Renal cortex interstitium (tissue), 11 donors: ENCODE results near the gene CHCHD6. TPM values are rescaled to one million over a fixed set of nuclear protein-coding genes. Genes with fewer than 3 reads are reported as not detected.

Experiments
- DNase-seq, 11 donors: peaks; one replicate each; pipeline ENCODE4 v3.0.0-alpha.2; 2013; ENCODE audit warnings: low read depth in 9 of 11, low spot score in 4 of 11; ENCODE audit errors: extremely low read depth in 1 of 11
- polyA plus RNA-seq, 3 donors: library from polyadenylated mRNA; unstranded; fragments of 120-200 nt; gene quantifications; one replicate each; pipeline ENCODE4 v1.2.1, GENCODE V29; 2013; ENCODE audit not compliant: insufficient read length in 3 of 3

The CHCHD6 gene
- polyA plus RNA-seq, 3 donors = 15.7 to 22.3 (median 21.1) TPM

- DNase-seq = no peak
Measured at GRCh38 chr3:126751611-126752302, 47.7 kb downstream of the CHCHD6 start.

- peak; percentile 43 to 69 (median 59) for DNase-seq
Measured at GRCh38 chr3:126752303-126753190, 48.5 kb downstream of the CHCHD6 start.

DNA sequence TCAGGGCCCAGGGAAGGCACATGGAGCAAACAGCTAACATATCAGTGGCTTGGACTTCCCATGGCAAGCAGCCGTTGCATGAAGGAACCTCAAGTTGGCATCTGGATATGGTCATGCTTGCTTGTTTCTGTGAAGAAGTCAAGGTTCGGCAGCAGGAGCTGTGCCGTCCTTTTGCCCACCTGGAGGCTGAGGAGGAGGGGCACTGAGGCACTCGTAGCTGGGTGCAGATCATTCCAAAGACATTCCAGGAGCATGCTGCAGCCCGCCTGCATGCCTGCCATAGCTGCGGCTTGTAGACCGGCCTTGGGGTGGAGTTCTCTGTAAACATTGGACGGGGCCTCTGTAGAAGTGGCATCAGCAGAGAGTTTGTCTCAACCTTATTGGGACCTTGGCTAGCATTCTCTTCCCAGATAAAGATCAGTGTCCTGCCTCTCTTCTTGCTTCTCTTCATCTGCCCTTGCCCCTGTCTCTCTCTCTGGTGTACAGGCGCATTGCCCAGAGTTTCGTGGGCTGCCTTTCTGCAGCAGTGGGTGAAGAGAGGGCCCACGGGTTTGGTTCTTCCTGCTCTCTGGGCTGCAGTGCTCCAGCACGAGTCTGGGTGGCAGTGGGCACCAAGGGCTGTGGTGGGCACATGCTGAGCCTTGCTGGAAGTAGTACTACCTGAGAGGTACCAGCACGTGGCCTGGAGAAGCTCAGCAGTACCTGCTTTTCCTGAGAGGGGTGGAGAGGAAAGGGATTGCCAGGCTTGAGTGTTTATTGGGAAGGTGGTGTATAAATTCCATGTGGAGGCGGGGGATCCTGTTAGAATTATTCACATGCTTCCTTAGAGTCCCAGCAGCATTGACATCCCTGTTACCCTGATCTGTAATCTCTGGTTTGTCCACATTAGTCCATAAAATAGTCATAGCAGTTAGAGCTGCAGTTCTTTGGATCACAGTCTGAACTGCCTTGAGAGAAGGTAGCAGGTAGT is 49.4 kb downstream of the CHCHD6 start:
- DNase-seq = no peak

DNA sequence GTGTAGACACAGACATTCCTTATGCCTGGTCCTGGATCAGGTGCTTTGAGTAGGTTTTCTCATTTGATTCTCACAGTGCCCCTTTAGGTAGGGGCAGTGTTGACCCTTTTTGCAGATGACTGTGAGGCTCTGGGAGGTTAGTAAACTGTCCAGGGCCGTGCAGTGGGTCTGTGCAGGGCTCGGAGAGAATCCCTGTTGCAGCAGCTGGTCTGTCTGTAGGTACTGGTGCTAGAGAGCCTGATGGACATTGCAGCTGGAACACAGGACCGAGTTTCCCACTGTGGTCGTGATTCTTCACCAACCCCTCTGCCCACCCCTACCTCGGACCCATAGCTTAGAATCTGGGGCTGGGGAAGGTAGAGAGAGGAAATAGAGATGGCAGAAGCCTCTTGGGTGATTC is 51.8 kb downstream of the CHCHD6 start:
- DNase-seq = no peak

GRCh38 chr3:126758026-126758425 is 54.0 kb downstream of the CHCHD6 start:
- no peak for DNase-seq

DNA sequence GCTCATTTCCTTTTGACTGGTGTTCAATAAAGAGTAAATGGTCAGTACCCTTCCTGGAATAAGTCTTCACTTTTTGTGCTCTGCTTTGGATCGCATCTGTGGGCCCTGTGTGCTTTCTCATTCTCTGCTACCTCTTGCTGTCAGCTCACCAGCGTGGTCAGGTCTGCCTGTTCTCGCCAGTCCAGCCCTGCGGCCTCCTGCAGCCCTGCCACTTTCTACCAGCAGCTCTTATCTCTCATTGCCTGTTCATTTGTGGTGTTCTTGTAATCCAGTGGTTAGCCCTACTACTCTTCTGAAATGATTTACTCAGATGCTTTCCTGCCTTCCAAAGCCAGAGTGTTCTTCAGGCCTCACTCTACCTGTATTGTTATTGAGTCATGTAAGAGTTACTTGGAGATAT is 54.8 kb downstream of the CHCHD6 start:
- no peak for DNase-seq

GRCh38 chr3:126760541-126760940 is 56.5 kb downstream of the CHCHD6 start:
- DNase-seq = no peak

- no peak for DNase-seq
Measured at GRCh38 chr3:126763035-126763434, 59.0 kb downstream of the CHCHD6 start.

DNA sequence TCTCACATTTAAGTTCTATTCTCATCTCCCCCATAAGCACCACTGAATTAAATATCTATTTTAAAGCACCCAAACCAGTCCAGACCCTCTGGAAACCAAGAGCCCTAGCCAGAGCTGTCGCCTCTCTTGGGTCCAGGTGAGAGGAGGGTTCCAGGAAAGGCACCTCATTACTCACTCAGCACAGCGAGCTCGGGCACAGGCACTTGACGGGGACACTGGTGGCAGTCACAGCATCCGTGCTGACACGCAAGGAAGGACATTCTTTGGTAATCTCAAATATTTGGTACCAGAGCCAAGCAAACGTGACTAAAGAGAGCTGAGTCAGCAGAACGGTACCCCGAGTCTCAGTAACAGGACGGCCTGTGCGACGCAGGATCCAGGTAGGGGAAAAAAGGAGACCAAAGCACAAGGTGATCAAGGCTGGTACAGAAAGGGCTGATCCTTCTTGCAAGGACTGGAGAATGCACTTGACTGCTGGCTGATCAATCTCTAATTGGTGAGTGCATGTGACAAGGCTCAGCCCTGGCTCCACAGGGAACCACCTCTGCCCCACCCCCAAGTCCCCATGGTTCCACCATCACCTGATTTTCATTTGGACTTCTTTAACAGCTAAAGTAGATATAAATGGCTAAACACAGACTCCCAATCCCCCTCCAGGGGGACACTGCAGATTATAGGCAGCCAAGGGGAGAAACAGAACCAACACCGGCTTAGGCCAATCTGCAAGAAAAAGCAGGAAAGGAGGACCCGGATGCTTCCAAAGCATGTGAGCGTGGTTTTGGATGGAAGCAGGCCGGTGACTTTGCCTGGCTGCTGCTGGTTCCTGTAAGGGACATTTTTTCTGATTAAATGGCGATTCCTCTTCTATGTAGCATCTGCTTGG is 61.4 kb downstream of the CHCHD6 start:
- no peak for DNase-seq

- DNase-seq = no peak
Measured at GRCh38 chr3:126766653-126767052, 62.6 kb downstream of the CHCHD6 start.

- DNase-seq = no peak
Measured at GRCh38 chr3:126768903-126769302, 64.9 kb downstream of the CHCHD6 start.

GRCh38 chr3:126770096-126770495 is 66.1 kb downstream of the CHCHD6 start:
- DNase-seq = no peak

GRCh38 chr3:126773167-126773566 is 69.1 kb downstream of the CHCHD6 start:
- DNase-seq = no peak

- DNase-seq = no peak
Measured at GRCh38 chr3:126773783-126774182, 69.7 kb downstream of the CHCHD6 start.

DNA sequence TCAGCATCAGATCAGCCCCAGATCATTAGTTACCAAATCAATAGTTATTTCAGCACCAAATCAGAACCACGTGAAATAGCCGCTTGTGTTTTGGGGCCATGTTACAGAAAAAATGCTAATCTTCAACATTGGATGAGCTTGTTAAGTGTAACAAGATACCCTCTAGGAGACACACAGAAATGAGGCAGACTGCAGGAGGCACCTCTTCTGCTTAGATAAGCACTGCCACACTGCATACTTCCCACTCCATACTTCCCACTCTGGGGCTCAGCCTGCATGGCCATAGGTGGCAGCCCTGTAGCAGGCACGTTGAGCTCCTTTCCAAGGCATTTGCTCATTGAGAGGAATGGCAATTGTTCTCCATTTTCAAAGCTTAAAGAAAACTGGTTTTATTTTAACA is 73.3 kb downstream of the CHCHD6 start:
- no peak for DNase-seq

- DNase-seq = no peak
Measured at GRCh38 chr3:126780666-126781065, 76.6 kb downstream of the CHCHD6 start.

DNA sequence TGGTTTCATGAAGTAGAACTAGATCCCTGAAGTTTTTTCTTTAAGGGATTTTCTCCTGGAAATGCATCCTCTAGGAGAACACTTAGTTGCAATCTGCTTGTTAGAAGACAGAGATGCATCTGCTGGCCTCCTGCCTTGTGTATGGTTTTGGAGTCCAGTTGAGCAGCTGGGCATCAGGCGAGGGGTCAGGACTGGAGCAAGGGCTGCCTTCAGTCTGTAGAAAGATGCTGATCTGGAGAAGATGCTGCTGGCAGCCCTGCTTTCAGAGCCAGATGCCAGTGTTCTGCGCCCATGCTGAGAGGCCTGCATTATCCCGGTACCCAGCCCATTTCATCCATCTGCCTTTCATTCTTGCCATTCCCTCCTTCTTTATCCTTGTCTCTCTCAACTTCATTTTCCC is 77.4 kb downstream of the CHCHD6 start:
- no peak for DNase-seq

DNA sequence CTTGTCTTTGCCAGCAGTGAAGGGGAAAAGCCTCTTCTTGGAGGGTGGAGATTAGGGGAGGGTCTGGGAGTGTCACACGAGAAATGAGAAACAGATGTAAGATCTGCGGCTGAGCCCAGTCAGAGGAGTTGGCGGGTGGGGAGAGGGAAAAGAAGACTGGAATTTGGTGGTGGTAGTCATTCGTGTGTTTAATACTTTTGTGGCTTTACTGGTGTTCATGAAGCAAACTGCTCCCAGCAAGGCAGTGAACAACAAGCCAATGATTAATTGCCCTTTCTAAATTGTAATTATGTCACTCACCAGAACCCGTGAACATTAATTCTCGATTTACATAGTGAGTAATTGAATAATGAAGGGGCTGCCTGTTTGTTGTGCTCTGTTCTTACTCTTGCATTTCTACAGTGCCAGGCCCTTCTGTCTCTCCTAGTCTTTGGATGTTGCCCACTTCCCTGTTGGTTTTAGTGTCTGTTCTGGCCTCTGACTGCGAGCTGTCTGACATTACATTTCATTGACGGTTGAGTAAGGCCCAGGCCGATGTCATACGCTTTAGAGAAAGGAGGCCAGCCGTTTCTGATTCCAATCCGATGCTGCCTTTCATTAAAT is 78.0 kb downstream of the CHCHD6 start:
- DNase-seq = peak in 5 of 11 donors; percentile 7 to 28 (median 26)
